NAMALWA (cell line): ENCODE measurements around the gene FES.

ENCODE experiments used
- DNase-seq: peaks from one replicate; pipeline ENCODE4 v3.0.0-alpha.2; 2015; ENCODE audit warnings: low spot score

FES gene

DNA sequence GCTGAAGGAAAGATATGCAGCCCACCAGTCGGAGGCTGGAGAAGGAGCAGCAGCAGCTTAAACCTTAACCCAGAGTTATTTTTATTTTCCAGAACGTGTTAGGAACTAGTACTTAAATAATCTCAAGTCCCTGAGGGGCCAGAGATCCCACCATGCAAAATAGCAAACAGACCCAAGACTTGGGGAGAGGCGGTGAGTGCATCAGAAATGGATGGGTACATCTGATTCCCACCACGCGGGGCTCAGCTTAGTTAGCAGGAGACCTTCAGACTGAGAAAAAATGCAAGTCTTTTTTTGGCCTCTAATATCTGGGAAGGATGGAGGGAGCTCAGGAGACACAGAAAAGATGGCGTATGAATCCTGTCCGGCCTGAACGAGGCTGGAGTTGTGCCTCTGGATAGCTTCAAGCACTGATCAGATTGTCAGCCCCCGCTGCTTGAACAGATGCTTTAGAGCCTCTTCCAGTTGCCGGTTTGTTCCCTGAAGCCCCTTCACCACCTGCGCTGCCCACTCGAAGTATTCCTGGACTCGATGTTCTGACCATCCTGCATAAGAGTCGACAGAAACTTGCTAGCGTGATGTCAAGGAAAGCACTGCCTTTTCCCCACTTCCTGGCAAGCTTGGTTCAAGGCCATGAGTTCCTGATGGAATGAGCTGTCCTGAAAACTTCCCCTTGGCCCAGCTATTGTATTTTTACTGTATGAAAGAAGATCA is 46.7 kb downstream of the FES start:
- DNase-seq: no peak

- DNase-seq: no peak
These were observed 47.2 kb downstream of the FES start for GRCh38 chr15:90931575-90931827.

- DNase-seq: peak; percentile 97
These were observed 47.7 kb downstream of the FES start, which contains the start of gene HDDC3 for GRCh38 chr15:90931828-90932659. Gene HDDC3, minus strand, starts transcription at chr15:90932549. Its CDS starts 9 bp downstream, at chr15:90932540.

DNA sequence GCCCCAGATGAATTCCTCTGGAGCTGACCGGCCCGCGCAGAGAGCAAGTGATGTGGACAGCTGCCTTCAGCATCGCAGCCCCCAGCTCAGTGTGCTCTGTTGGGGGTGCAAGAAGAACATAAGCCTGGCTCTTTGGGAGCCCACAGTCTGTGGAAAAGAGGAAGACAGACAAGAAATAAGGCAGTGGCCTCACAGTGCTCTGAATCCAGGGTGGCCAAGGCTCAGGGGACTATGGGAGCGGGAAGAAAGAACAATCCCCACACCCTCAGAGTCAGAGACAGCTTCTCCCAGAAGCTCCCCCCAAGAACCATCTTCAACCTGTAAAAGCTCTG is 48.3 kb downstream of the FES start:
- no peak for DNase-seq

DNA sequence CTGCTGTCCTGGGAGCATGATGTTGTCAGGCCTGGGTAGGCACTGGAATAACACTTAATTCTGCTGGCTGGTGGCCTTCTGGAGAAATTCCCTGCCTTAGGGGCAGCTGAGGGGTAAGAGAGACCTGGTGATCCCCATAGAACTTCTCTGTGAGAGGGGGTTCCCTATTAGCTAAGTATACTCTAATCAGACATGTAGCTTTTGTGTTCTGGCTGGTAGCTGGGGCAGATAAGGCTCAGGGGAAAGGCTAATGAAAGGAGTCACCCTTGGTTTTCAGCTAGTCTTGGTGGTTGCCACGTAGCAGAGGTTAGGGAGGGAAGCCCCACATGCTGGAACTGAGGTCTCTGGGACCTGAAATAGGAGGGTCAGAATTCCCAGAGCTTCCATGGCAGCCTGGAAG is 49.0 kb downstream of the FES start:
- DNase-seq: no peak

DNA sequence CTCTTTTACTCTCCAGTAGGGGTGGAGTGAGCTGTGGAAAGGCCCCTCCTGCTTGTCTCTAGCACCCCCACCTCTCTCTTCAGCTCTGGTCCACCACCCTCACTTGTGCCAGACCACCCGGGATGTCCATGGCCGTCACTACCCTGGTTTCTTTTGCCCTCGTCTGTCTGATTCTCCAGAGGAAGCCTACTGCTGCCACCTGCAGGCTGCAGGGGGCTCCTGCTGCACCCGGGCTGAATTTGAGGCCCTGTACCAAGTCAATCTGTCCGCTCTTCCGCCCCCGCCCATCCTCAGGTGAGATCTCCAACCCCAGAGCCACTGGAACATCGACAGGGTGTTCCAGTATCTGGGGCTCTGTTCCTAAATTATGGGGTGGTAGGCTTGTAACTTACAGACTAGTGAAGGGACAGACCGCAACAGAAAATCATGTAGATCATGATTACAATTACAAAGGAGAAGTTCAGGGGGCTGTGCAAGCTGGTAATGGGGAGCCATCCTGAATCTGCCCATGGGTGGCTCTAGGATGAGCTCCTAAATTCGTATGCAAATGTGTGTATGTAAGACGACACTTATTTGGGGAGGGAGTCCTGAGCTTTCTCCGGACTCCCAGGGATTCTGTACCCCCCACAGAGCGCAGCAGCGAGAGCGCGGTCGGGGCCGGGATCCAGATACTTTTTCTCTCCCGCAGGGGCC is 50.1 kb downstream of the FES start:
- peak; percentile 93 for DNase-seq

- peak; percentile 96 for DNase-seq
These were observed 50.8 kb downstream of the FES start, which contains the start of gene UNC45A for GRCh38 chr15:90934949-90935751. Gene UNC45A, plus strand, starts transcription at chr15:90935285. Its CDS starts 40 bp downstream, at chr15:90935325.

- no peak for DNase-seq
These were observed 52.5 kb downstream of the FES start for GRCh38 chr15:90936823-90937222.

GRCh38 chr15:90938261-90938660 is 54.0 kb downstream of the FES start:
- DNase-seq: no peak

- DNase-seq: no peak
These were observed 55.5 kb downstream of the FES start for GRCh38 chr15:90939756-90940155.

- no peak for DNase-seq
These were observed 56.7 kb downstream of the FES start for GRCh38 chr15:90941038-90941437.

DNA sequence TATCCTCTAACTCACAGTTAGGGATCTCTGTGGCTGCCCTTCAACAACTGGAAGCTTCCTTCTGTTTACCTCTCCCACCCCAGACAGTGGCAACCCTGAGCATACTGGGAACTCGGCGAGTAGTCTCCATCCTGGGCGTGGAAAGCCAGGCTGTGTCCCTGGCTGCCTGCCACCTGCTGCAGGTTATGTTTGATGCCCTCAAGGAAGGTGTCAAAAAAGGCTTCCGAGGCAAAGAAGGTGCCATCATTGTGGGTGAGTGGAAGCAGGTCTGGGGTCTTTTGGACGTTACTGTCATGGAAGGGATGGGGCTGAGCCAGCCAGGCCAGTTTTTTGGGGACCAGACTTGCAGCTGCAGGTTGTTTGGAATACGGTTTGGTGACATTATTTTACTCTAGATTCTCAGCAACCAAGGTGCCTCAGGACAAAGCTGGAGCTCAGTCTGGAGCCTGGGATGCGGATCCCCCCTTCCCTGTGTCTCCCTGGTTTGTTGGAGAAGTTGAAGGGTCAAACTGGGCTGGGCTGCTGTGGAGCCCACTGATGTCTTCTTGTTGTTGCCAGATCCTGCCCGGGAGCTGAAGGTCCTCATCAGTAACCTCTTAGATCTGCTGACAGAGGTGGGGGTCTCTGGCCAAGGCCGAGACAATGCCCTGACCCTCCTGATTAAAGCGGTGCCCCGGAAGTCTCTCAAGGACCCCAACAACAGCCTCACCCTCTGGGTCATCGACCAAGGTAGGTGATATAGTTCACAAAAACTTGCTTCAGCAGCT is 58.2 kb downstream of the FES start:
- DNase-seq: no peak

DNA sequence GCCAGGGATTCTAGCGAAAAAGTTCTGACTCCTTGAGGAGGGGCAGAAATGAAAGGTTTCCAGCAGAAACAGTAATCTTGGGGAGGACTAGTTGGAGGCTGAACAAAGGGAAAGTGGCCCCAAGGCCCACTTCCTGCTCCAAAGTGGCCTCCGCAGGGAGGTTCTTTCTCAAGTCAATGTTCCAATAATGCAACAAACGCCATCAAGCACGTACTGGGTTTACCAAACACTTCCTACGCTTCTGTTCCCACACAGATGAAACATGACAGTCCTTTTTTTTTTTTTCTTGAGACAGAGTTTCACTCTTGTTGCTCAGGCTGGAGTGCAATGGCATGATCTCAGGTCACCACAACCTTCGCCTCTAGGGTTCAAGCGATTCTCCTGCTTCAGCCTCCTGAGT is 60.8 kb downstream of the FES start:
- DNase-seq: no peak
